IMR-90 (cell line): ENCODE data around the gene DCHS1. TPM values are rescaled to one million over a fixed set of nuclear protein-coding genes. Genes with fewer than 3 reads are reported as not detected.

Experiments
- ATAC-seq: fragments of 200-7000 bp; cut with Tn5 transposase; 2 replicates; pipeline ENCODE4 v1.9.1; 2020; ENCODE audit warnings: low read depth, mild to moderate bottlenecking, moderate library complexity
- BruUV-seq: library from RNA; stranded (reverse); fragments of 400-500 nt; replicated peaks from 2 replicates; lab custom pipeline; 2021; lab: Mats Ljungman, UMichigan
- CTCF ChIA-PET: fragments of 300-600 bp; formaldehyde crosslinking; extraction: SDS; loops from one replicate; lab custom pipeline; 2021; ENCODE audit warnings: antibody characterized with exemption; lab: Yijun Ruan, JAX
- POLR2A ChIA-PET: fragments of 300-600 bp; sonication (Branson Sonifier 250); formaldehyde crosslinking; loops from one replicate; lab custom pipeline; 2022; ENCODE audit warnings: antibody characterized with exemption; ENCODE audit not compliant: unreplicated experiment; lab: Charles Lee
- DNase-seq: peaks from one replicate; pipeline ENCODE4 v3.0.0; 2013
- H2AFZ ChIP-seq: replicated peaks from 2 replicates; pipeline ENCODE3; 2013; ENCODE audit warnings: low read length, mild to moderate bottlenecking; ENCODE audit not compliant: poor library complexity
- H2AK5ac ChIP-seq: 2 replicates; pipeline ENCODE4 v1.6.1; 2013; ENCODE audit warnings: low read depth, low read length, inconsistent platforms
- H2AK9ac ChIP-seq: replicated peaks from 2 replicates; pipeline ENCODE3; 2013; ENCODE audit warnings: mild to moderate bottlenecking, low read depth, low read length, moderate library complexity; ENCODE audit not compliant: poor library complexity
- H2BK120ac ChIP-seq: 2 replicates; pipeline ENCODE4 v1.6.1; 2013; ENCODE audit warnings: low read depth, low read length, inconsistent platforms
- H2BK15ac ChIP-seq: 3 replicates; pipeline ENCODE4 v1.6.1; 2013; ENCODE audit warnings: low read depth, low read length, inconsistent platforms
- H2BK20ac ChIP-seq: 2 replicates; pipeline ENCODE4 v1.6.1; 2013; ENCODE audit warnings: low read depth, mild to moderate bottlenecking, inconsistent platforms, low read length, moderate library complexity
- H2BK5ac ChIP-seq: 2 replicates; pipeline ENCODE4 v1.6.1; 2013; ENCODE audit warnings: mild to moderate bottlenecking, low read depth, low read length, inconsistent platforms; ENCODE audit not compliant: poor library complexity, severe bottlenecking
- H3K14ac ChIP-seq: replicated peaks from 2 replicates; pipeline ENCODE4 v1.6.1; 2013; ENCODE audit warnings: low read depth, low read length, inconsistent platforms
- H3K18ac ChIP-seq: 2 replicates; pipeline ENCODE4 v1.6.1; 2013; ENCODE audit warnings: low read depth, low read length, control low read depth
- H3K23ac ChIP-seq: 2 replicates; pipeline ENCODE4 v1.6.1; 2013; ENCODE audit warnings: low read depth, low read length, inconsistent platforms
- H3K27ac ChIP-seq: 2 replicates; pipeline ENCODE4 v1.5.1; 2013; ENCODE audit warnings: mild to moderate bottlenecking, control low read depth, low read length; ENCODE audit not compliant: insufficient read depth
- H3K27me3 ChIP-seq: 2 replicates; pipeline ENCODE4 v1.6.1; 2013; ENCODE audit warnings: low read length; ENCODE audit not compliant: control insufficient read depth, insufficient read depth
- H3K36me3 ChIP-seq: 2 replicates; pipeline ENCODE4 v1.6.1; 2013; ENCODE audit warnings: low read length, mixed read lengths; ENCODE audit not compliant: control insufficient read depth, insufficient read depth
- H3K4ac ChIP-seq: 2 replicates; pipeline ENCODE4 v1.6.1; 2013; ENCODE audit warnings: low read depth, low read length, inconsistent platforms
- H3K4me1 ChIP-seq: 2 replicates; pipeline ENCODE4 v1.6.1; 2013; ENCODE audit warnings: low read length, mixed read lengths; ENCODE audit not compliant: control insufficient read depth, insufficient read depth
- H3K4me2 ChIP-seq: 2 replicates; pipeline ENCODE4 v1.6.1; 2013; ENCODE audit warnings: low read depth, mild to moderate bottlenecking, control low read depth, low read length, moderate library complexity
- H3K4me3 ChIP-seq: 2 replicates; pipeline ENCODE4 v1.5.1; 2013; ENCODE audit warnings: low read depth, mild to moderate bottlenecking, control low read depth, low read length, moderate library complexity; ENCODE audit not compliant: insufficient read depth
- H3K56ac ChIP-seq: 2 replicates; pipeline ENCODE4 v1.6.1; 2013; ENCODE audit warnings: low read length, inconsistent platforms; ENCODE audit not compliant: insufficient read depth; ENCODE audit errors: extremely low read depth
- H3K79me1 ChIP-seq, 2 experiments: 2 replicates each; pipeline ENCODE4 v1.6.1; 2013; ENCODE audit warnings: low read length in 2 of 2, inconsistent platforms in 1 of 2, low read depth in 1 of 2
- H3K9ac ChIP-seq: 2 replicates; pipeline ENCODE4 v1.6.1; 2013; ENCODE audit warnings: low read depth, low read length, control low read depth
- H3K9me1 ChIP-seq: 2 replicates; pipeline ENCODE4 v1.6.1; 2013; ENCODE audit warnings: low read length, inconsistent platforms; ENCODE audit not compliant: insufficient read depth
- H3K9me3 ChIP-seq: 2 replicates; pipeline ENCODE4 v1.6.1; 2013; ENCODE audit warnings: low read length; ENCODE audit not compliant: control insufficient read depth, insufficient read depth
- H4K20me1 ChIP-seq: 2 replicates; pipeline ENCODE4 v1.6.1; 2013; ENCODE audit warnings: low read length, inconsistent platforms; ENCODE audit not compliant: insufficient read depth
- H4K5ac ChIP-seq: 2 replicates; pipeline ENCODE4 v1.6.1; 2013; ENCODE audit warnings: mild to moderate bottlenecking, low read depth, low read length, control low read depth
- H4K8ac ChIP-seq, 2 experiments: 2 replicates each; pipeline ENCODE4 v1.6.1; 2013; ENCODE audit warnings: low read depth in 2 of 2, low read length in 2 of 2, control low read depth in 1 of 2, inconsistent platforms in 1 of 2
- H4K91ac ChIP-seq: 2 replicates; pipeline ENCODE4 v1.6.1; 2013; ENCODE audit warnings: low read depth, low read length, inconsistent platforms; ENCODE audit not compliant: insufficient read depth
- BHLHE40 ChIP-seq: fragments of 150-350 bp; IDR thresholded peaks from 2 replicates; pipeline ENCODE4 v1.6.1; 2016; ENCODE audit warnings: mild to moderate bottlenecking, low read depth, low read length
- CEBPB ChIP-seq: IDR thresholded peaks from 2 replicates; pipeline ENCODE4 v1.6.1; 2012; ENCODE audit warnings: low read depth, low read length, improper control_type of control experiment
- CHD1 ChIP-seq: IDR thresholded peaks from 2 replicates; pipeline ENCODE4 v1.6.1; 2012; ENCODE audit warnings: low read depth, low read length, improper control_type of control experiment
- CTCF ChIP-seq: conservative IDR thresholded peaks from 2 replicates; pipeline ENCODE4 v1.5.1; 2012; ENCODE audit warnings: mild to moderate bottlenecking, low read depth, low read length, improper control_type of control experiment
- ELK1 ChIP-seq: fragments of 150-350 bp; IDR thresholded peaks from 2 replicates; pipeline ENCODE4 v1.6.1; 2016; ENCODE audit warnings: low read depth, mild to moderate bottlenecking, low read length, moderate library complexity, borderline replicate concordance
- FOS ChIP-seq: fragments of 150-350 bp; IDR thresholded peaks from 2 replicates; pipeline ENCODE4 v1.6.1; 2016; ENCODE audit warnings: low read depth, low read length
- MAFK ChIP-seq: IDR thresholded peaks from 2 replicates; pipeline ENCODE4 v1.6.1; 2012; ENCODE audit warnings: low read depth, low read length, improper control_type of control experiment
- MAZ ChIP-seq: IDR thresholded peaks from 2 replicates; pipeline ENCODE4 v1.6.1; 2012; ENCODE audit warnings: low read depth, mild to moderate bottlenecking, low read length, improper control_type of control experiment, moderate library complexity, borderline replicate concordance
- MXI1 ChIP-seq: IDR thresholded peaks from 2 replicates; pipeline ENCODE4 v1.6.1; 2012; ENCODE audit warnings: low read depth, mild to moderate bottlenecking, low read length, moderate library complexity, borderline replicate concordance
- NFE2L2 ChIP-seq: fragments of 150-350 bp; IDR thresholded peaks from 2 replicates; pipeline ENCODE4 v1.6.1; 2016; ENCODE audit warnings: low read depth, mild to moderate bottlenecking, low read length
- POLR2A ChIP-seq: IDR thresholded peaks from 2 replicates; pipeline ENCODE4 v1.6.1; 2012; ENCODE audit warnings: mild to moderate bottlenecking, low read depth, low read length
- RAD21 ChIP-seq: IDR thresholded peaks from 2 replicates; pipeline ENCODE4 v1.6.1; 2012; ENCODE audit warnings: low read length, improper control_type of control experiment
- RCOR1 ChIP-seq: IDR thresholded peaks from 2 replicates; pipeline ENCODE4 v1.6.1; 2012; ENCODE audit warnings: mild to moderate bottlenecking, low read length, improper control_type of control experiment; ENCODE audit not compliant: insufficient replicate concordance
- RFX5 ChIP-seq: IDR thresholded peaks from 2 replicates; pipeline ENCODE4 v1.8.0; 2012; ENCODE audit warnings: low read depth, mild to moderate bottlenecking, low read length, moderate library complexity
- SMC3 ChIP-seq: fragments of 150-350 bp; IDR thresholded peaks from 2 replicates; pipeline ENCODE4 v1.6.1; 2016; ENCODE audit warnings: low read depth, mild to moderate bottlenecking, antibody characterized with exemption, low read length, moderate library complexity
- USF2 ChIP-seq: fragments of 150-350 bp; IDR thresholded peaks from 2 replicates; pipeline ENCODE4 v1.6.1; 2017; ENCODE audit warnings: mild to moderate bottlenecking, antibody characterized with exemption, low read length, low read depth
- dilution Hi-C: fragments of 300-500 bp; cut with HindIII; formaldehyde crosslinking; loops from one replicate; pipeline ENCODE4 v1.14.3; 2018; ENCODE audit warnings: low sequenced_read_pairs; ENCODE audit not compliant: unreplicated experiment
- in situ Hi-C: fragments of 300-500 bp; cut with MboI; formaldehyde crosslinking; loops from 3 replicates; pipeline ENCODE4 v1.14.3; 2019; ENCODE audit warnings: low sequenced_read_pairs, inconsistent platforms, mixed read lengths
- intact Hi-C: fragments of 100-400 bp; cut with micrococcal nuclease; formaldehyde crosslinking; loops from 2 replicates; pipeline ENCODE4 v1.10.0; 2022
- polyA plus RNA-seq, 3 experiments: library from polyadenylated mRNA; depleted of rRNA; stranded (reverse); fragments of >200 nt; gene quantifications; 2 replicates each; pipeline ENCODE4 v1.2.3, GENCODE V29; 2012; ENCODE audit warnings: low replicate concordance in 1 of 3
- total RNA-seq: library from RNA; depleted of rRNA; stranded (reverse); fragments of >200 nt; gene quantifications from 2 replicates; pipeline ENCODE4 v1.2.3, GENCODE V29; 2012

DCHS1 gene
- total and polyA plus RNA-seq, 2 of the 4 experiments (the other 2 are of a cell fraction) = 1.4 to 3.3 TPM

GRCh38 chr11:6692128-6692527 lies 36.5 kb upstream of the DCHS1 start:
- H2BK5ac ChIP-seq = no peak overlapping the region
- H3K27me3 ChIP-seq = no peaks in the 10 kb centered on the region
- H3K14ac ChIP-seq = no peak overlapping the region
- H3K4me2 ChIP-seq = no peak overlapping the region
- peaks cover 2% of the 10 kb centered on the region; the same call in 1 of the 2 replicates for H3K9me3 ChIP-seq
- H2BK15ac ChIP-seq = no peak overlapping the region
- no peak overlapping the region for H2BK20ac ChIP-seq
- no peak overlapping the region for H2AFZ ChIP-seq
- H3K9ac ChIP-seq = no peak overlapping the region
- no peaks in the 10 kb centered on the region for H4K20me1 ChIP-seq
- dilution Hi-C loops (no loop called here), intact Hi-C loops (no loop called here), in situ Hi-C loops (no loop called here)
- H3K27ac ChIP-seq = no peak overlapping the region
- H3K23ac ChIP-seq = no peak overlapping the region
- H3K4me3 ChIP-seq = no peak overlapping the region
- H3K9me1 ChIP-seq = no peaks in the 10 kb centered on the region; the same call in 1 of the 2 replicates
- H2AK5ac ChIP-seq = no peak overlapping the region
- H4K8ac ChIP-seq = no peak overlapping the region
- H3K36me3 ChIP-seq = no peaks in the 10 kb centered on the region
- no peak overlapping the region for H3K18ac ChIP-seq
- H3K79me1 ChIP-seq = no peaks in the 10 kb centered on the region
- no peak overlapping the region for H2AK9ac ChIP-seq
- TF ChIP-seq RFX5 = no peak
- TF ChIP-seq POLR2A = no peak
- TF ChIP-seq ELK1 = no peak
- TF ChIP-seq RCOR1 = no peak
- no peak for TF ChIP-seq RAD21
- no peak for TF ChIP-seq NFE2L2
- TF ChIP-seq CTCF = no peak
- TF ChIP-seq MAFK = no peak
- no peak for TF ChIP-seq USF2
- no peak for TF ChIP-seq BHLHE40
- TF ChIP-seq CHD1 = no peak
- no peak for TF ChIP-seq CEBPB
- TF ChIP-seq SMC3 = no peak
- no peak for TF ChIP-seq MXI1
- no peak for TF ChIP-seq FOS
- TF ChIP-seq MAZ = no peak
- no peak for ATAC-seq
- ChIA-PET POLR2A (interaction anchor here (0.6 kb wide), 1 partner anchor 8 kb away, joined by 4 read pairs; no protein-coding TSS in a partner anchor), CTCF (interaction anchor here (1.2 kb wide), 1 partner anchor 9 kb away, joined by 4 read pairs; the partner anchor contains the start of gene MRPL17)
- no peak overlapping the region for H3K56ac ChIP-seq
- H2BK120ac ChIP-seq = no peak overlapping the region
- H3K4ac ChIP-seq = no peak overlapping the region
- no TSS peak for BruUV-seq
- no peak overlapping the region for H4K5ac ChIP-seq
- no peak overlapping the region for H4K91ac ChIP-seq
- H3K4me1 ChIP-seq = peaks cover 6% of the 10 kb centered on the region
- no peak for DNase-seq
